Measurements from ENCODE around the gene GAB1.

DNA sequence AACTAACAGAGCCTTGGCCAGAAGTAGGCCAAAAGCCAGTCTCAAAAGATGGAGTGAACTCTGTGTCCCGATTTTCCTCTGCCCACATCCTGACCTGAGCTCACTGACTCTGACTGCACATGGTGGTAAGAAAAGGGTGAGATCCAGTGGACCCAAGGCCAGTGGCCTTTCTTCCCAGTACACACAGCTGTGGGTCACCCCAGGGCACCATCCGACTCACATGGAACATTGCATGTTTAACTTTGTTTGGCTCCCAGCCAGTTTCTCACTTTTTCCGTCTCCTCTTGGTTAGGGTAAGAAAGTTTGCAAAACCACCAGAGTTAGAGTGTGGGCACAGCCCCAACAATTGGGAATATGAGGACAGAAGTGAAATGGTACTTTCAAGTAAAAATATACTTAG lies 69.8 kb downstream of the GAB1 start:
- TF ChIP-seq TAF1 (conservative IDR thresholded peaks at IDR 0.05) = no peak
- peak in 1 of 2 donors; percentile 62 for TF ChIP-seq EGR1 (IDR thresholded peaks at IDR 0.05; ENCODE audit: low read depth in 2 of 2)
- TF ChIP-seq RAD21 (IDR thresholded peaks at IDR 0.05) = peak in 1 of 2 donors; percentile 61
- TF ChIP-seq, protein P1, sequence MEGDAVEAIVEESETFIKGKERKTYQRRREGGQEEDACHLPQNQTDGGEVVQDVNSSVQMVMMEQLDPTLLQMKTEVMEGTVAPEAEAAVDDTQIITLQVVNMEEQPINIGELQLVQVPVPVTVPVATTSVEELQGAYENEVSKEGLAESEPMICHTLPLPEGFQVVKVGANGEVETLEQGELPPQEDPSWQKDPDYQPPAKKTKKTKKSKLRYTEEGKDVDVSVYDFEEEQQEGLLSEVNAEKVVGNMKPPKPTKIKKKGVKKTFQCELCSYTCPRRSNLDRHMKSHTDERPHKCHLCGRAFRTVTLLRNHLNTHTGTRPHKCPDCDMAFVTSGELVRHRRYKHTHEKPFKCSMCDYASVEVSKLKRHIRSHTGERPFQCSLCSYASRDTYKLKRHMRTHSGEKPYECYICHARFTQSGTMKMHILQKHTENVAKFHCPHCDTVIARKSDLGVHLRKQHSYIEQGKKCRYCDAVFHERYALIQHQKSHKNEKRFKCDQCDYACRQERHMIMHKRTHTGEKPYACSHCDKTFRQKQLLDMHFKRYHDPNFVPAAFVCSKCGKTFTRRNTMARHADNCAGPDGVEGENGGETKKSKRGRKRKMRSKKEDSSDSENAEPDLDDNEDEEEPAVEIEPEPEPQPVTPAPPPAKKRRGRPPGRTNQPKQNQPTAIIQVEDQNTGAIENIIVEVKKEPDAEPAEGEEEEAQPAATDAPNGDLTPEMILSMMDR (IDR thresholded peaks at IDR 0.05; ENCODE audit: low read depth, low read length, missing input control) = no peak
- TF ChIP-seq, protein P2, sequence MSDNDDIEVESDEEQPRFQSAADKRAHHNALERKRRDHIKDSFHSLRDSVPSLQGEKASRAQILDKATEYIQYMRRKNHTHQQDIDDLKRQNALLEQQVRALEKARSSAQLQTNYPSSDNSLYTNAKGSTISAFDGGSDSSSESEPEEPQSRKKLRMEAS (IDR thresholded peaks at IDR 0.05) = peak; percentile 84
- TF ChIP-seq YY1 (IDR thresholded peaks at IDR 0.05) = peak; percentile 59
- TF ChIP-seq, protein P3, sequence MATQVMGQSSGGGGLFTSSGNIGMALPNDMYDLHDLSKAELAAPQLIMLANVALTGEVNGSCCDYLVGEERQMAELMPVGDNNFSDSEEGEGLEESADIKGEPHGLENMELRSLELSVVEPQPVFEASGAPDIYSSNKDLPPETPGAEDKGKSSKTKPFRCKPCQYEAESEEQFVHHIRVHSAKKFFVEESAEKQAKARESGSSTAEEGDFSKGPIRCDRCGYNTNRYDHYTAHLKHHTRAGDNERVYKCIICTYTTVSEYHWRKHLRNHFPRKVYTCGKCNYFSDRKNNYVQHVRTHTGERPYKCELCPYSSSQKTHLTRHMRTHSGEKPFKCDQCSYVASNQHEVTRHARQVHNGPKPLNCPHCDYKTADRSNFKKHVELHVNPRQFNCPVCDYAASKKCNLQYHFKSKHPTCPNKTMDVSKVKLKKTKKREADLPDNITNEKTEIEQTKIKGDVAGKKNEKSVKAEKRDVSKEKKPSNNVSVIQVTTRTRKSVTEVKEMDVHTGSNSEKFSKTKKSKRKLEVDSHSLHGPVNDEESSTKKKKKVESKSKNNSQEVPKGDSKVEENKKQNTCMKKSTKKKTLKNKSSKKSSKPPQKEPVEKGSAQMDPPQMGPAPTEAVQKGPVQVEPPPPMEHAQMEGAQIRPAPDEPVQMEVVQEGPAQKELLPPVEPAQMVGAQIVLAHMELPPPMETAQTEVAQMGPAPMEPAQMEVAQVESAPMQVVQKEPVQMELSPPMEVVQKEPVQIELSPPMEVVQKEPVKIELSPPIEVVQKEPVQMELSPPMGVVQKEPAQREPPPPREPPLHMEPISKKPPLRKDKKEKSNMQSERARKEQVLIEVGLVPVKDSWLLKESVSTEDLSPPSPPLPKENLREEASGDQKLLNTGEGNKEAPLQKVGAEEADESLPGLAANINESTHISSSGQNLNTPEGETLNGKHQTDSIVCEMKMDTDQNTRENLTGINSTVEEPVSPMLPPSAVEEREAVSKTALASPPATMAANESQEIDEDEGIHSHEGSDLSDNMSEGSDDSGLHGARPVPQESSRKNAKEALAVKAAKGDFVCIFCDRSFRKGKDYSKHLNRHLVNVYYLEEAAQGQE (IDR thresholded peaks at IDR 0.05) = no peak
- peak; percentile 89 to 97 for TF ChIP-seq JUND (IDR thresholded peaks at IDR 0.05)
- TF ChIP-seq HNF4A (conservative IDR thresholded peaks at IDR 0.05) = peak; percentile 87 to 97
- TF ChIP-seq GABPA (IDR thresholded peaks at IDR 0.05 in 1 of 2, conservative IDR thresholded peaks at IDR 0.05 in 1 of 2) = no peak
- TF ChIP-seq SP1 (IDR thresholded peaks at IDR 0.05) = peak; percentile 96
- TF ChIP-seq, protein P4, sequence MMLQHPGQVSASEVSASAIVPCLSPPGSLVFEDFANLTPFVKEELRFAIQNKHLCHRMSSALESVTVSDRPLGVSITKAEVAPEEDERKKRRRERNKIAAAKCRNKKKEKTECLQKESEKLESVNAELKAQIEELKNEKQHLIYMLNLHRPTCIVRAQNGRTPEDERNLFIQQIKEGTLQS (IDR thresholded peaks at IDR 0.05) = peak; percentile 82
- peak; percentile 38 for TF ChIP-seq FOXA1 (IDR thresholded peaks at IDR 0.05)
- TF ChIP-seq NR2F2 (IDR thresholded peaks at IDR 0.05) = peak; percentile 97

All from liver (tissue), 3 donors.